ENCODE measurements around the gene KCTD10.

- TF ChIP-seq CTCF (IDR thresholded peaks at IDR 0.05 in 2 of 3, conservative IDR thresholded peaks at IDR 0.05 in 1 of 3; ENCODE audit: control insufficient read depth in 2 of 3, extremely low read depth in 1 of 3, insufficient read depth in 1 of 3, low read depth in 3 of 3, low read length in 3 of 3) (no peak), USF2 (IDR thresholded peaks at IDR 0.05; ENCODE audit: borderline replicate concordance, low read depth, low read length) (no peak), USF1 (IDR thresholded peaks at IDR 0.05; ENCODE audit: borderline replicate concordance, extremely low read length, insufficient read depth, low read depth, low read length) (no peak), ETV6 (conservative IDR thresholded peaks at IDR 0.05 in 1 of 2, IDR thresholded peaks at IDR 0.05 in 1 of 2; ENCODE audit: borderline replicate concordance in 1 of 2, low read depth in 1 of 2) (no peak), CEBPZ (IDR thresholded peaks at IDR 0.05; ENCODE audit: low read depth, low read length) (no peak), HDAC2 (IDR thresholded peaks at IDR 0.05) (no peak), YY1 (IDR thresholded peaks at IDR 0.05; ENCODE audit: low read depth, low read length) (no peak), CBFB (IDR thresholded peaks at IDR 0.05; ENCODE audit: low read depth) (no peak), TCF7 (IDR thresholded peaks at IDR 0.05; ENCODE audit: borderline replicate concordance) (no peak), PRDM15 (CRISPR knock-in tag; IDR thresholded peaks at IDR 0.05) (no peak), SIN3A (IDR thresholded peaks at IDR 0.05; ENCODE audit: low read depth, low read length) (no peak)
These were observed 36.9 kb upstream of the KCTD10 start for GRCh38 chr12:109513977-109514376.
